ENCODE data around the gene CEACAM19. TPM values are rescaled to one million over a fixed set of nuclear protein-coding genes. Genes with fewer than 3 reads are reported as not detected.
A peak's percentile ranks its signal among the peaks of the same experiment; 100 is the strongest.

Gene CEACAM19
- total and polyA plus RNA-seq, 10 of the 15 experiments (the other 5 are each of a cell fraction or from before 2014, with no cell fraction given), result 0.13 to 0.31 (median 0.17) TPM; not detected in 4

DNA sequence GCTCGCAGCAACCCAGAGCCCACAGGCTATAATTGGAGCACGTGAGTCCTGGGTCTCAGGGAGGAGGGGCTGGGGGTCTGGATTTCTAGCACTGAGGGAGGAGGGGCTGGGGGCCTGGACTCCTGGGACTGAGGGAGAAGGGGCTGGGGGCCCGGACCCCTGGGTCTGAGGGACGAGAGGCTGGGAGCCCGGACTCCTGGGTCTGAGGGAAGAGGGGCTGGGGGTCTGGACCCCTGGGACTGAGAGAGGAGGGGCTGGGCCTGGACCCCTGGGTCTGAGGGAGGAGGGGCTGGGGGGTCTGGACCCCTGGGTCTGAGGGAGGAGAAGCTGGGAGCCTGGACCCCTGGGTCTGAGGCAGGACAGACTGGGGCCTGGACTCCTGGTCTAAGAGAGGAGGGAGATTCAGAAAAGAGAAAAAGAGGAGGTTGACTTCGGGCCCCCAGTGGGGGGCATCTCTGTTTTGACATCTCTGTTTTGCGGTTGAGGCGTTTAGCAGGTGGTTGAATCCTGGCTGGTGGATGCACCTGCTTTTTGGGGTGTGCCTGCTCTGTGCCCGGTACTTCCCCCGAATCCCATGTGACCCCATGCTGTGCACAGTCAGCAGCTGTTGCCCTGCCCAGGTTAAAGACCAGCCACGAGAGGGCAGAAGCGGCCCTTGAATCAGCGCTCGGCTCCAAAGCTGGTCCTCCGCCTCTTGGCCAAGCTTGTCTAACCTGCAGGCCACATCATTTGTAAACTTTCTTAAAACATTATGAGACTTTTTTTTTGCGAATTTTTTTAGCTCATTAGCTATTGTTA is 17.1 kb upstream of the CEACAM19 start (continued):
- TF ChIP-seq, protein P1, sequence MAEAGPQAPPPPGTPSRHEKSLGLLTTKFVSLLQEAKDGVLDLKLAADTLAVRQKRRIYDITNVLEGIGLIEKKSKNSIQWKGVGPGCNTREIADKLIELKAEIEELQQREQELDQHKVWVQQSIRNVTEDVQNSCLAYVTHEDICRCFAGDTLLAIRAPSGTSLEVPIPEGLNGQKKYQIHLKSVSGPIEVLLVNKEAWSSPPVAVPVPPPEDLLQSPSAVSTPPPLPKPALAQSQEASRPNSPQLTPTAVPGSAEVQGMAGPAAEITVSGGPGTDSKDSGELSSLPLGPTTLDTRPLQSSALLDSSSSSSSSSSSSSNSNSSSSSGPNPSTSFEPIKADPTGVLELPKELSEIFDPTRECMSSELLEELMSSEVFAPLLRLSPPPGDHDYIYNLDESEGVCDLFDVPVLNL (IDR thresholded peaks at IDR 0.05; ENCODE audit: low read depth, low read length), result no peak
- TF ChIP-seq LARP7 (IDR thresholded peaks at IDR 0.05) (no peak), RAD51 (IDR thresholded peaks at IDR 0.05) (peak; percentile 75), NBN (IDR thresholded peaks at IDR 0.05) (no peak), TCF3 (IDR thresholded peaks at IDR 0.05; ENCODE audit: borderline replicate concordance, insufficient read depth, low read depth, low read length) (peak; percentile 88; the same call in 1 of the 2 replicates), SMARCA5 (IDR thresholded peaks at IDR 0.05) (no peak), HCFC1 (IDR thresholded peaks at IDR 0.05; ENCODE audit: low read length) (no peak), POLR2AphosphoS5 (IDR thresholded peaks at IDR 0.05; ENCODE audit: low read length) (no peak), HDAC6 (IDR thresholded peaks at IDR 0.05; ENCODE audit: unreplicated experiment) (no peak), ZSCAN29 (IDR thresholded peaks at IDR 0.05) (no peak), TCF12 (IDR thresholded peaks at IDR 0.05; ENCODE audit: low read depth, low read length) (peak; percentile 90), ATF7 (IDR thresholded peaks at IDR 0.05; ENCODE audit: low read depth) (no peak), SMAD1 (IDR thresholded peaks at IDR 0.05; ENCODE audit: low read depth, partially characterized antibody) (no peak), NR2F1 (conservative IDR thresholded peaks at IDR 0.05) (no peak), GATAD2B (conservative IDR thresholded peaks at IDR 0.05; ENCODE audit: low read depth) (no peak), JUNB (IDR thresholded peaks at IDR 0.05) (no peak), RAD21 (IDR thresholded peaks at IDR 0.05; ENCODE audit: insufficient read depth, low read depth, low read length) (peak; percentile 83), SPI1 (IDR thresholded peaks at IDR 0.05; ENCODE audit: borderline replicate concordance, insufficient read depth, low read depth, low read length) (no peak)
- TF ChIP-seq, protein P2, sequence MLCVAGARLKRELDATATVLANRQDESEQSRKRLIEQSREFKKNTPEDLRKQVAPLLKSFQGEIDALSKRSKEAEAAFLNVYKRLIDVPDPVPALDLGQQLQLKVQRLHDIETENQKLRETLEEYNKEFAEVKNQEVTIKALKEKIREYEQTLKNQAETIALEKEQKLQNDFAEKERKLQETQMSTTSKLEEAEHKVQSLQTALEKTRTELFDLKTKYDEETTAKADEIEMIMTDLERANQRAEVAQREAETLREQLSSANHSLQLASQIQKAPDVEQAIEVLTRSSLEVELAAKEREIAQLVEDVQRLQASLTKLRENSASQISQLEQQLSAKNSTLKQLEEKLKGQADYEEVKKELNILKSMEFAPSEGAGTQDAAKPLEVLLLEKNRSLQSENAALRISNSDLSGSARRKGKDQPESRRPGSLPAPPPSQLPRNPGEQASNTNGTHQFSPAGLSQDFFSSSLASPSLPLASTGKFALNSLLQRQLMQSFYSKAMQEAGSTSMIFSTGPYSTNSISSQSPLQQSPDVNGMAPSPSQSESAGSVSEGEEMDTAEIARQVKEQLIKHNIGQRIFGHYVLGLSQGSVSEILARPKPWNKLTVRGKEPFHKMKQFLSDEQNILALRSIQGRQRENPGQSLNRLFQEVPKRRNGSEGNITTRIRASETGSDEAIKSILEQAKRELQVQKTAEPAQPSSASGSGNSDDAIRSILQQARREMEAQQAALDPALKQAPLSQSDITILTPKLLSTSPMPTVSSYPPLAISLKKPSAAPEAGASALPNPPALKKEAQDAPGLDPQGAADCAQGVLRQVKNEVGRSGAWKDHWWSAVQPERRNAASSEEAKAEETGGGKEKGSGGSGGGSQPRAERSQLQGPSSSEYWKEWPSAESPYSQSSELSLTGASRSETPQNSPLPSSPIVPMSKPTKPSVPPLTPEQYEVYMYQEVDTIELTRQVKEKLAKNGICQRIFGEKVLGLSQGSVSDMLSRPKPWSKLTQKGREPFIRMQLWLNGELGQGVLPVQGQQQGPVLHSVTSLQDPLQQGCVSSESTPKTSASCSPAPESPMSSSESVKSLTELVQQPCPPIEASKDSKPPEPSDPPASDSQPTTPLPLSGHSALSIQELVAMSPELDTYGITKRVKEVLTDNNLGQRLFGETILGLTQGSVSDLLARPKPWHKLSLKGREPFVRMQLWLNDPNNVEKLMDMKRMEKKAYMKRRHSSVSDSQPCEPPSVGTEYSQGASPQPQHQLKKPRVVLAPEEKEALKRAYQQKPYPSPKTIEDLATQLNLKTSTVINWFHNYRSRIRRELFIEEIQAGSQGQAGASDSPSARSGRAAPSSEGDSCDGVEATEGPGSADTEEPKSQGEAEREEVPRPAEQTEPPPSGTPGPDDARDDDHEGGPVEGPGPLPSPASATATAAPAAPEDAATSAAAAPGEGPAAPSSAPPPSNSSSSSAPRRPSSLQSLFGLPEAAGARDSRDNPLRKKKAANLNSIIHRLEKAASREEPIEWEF (IDR thresholded peaks at IDR 0.05; ENCODE audit: insufficient replicate concordance, low read depth, low read length), result no peak
- TF ChIP-seq, protein P3, sequence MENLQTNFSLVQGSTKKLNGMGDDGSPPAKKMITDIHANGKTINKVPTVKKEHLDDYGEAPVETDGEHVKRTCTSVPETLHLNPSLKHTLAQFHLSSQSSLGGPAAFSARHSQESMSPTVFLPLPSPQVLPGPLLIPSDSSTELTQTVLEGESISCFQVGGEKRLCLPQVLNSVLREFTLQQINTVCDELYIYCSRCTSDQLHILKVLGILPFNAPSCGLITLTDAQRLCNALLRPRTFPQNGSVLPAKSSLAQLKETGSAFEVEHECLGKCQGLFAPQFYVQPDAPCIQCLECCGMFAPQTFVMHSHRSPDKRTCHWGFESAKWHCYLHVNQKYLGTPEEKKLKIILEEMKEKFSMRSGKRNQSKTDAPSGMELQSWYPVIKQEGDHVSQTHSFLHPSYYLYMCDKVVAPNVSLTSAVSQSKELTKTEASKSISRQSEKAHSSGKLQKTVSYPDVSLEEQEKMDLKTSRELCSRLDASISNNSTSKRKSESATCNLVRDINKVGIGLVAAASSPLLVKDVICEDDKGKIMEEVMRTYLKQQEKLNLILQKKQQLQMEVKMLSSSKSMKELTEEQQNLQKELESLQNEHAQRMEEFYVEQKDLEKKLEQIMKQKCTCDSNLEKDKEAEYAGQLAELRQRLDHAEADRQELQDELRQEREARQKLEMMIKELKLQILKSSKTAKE (IDR thresholded peaks at IDR 0.05; ENCODE audit: low read depth, poor library complexity, severe bottlenecking), result no peak
- TF ChIP-seq, protein P4, sequence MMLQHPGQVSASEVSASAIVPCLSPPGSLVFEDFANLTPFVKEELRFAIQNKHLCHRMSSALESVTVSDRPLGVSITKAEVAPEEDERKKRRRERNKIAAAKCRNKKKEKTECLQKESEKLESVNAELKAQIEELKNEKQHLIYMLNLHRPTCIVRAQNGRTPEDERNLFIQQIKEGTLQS (IDR thresholded peaks at IDR 0.05; ENCODE audit: borderline replicate concordance, extremely low read depth, low read depth, low read length), result peak; percentile 54; the same call in 1 of the 2 replicates
